H1 (cell line): ENCODE data around the gene GLP1R. TPM values are rescaled to one million over a fixed set of nuclear protein-coding genes. Genes with fewer than 3 reads are reported as not detected.

Source experiments
- CTCF ChIA-PET: fragments of 300-600 bp; sonication (Branson Sonifier 250); formaldehyde crosslinking; loops from one replicate; lab custom pipeline; 2021; ENCODE audit not compliant: partially characterized antibody; lab: Charles Lee
- POLR2A ChIA-PET: fragments of 300-600 bp; sonication (Branson Sonifier 250); formaldehyde crosslinking; loops from one replicate; lab custom pipeline; 2021; ENCODE audit warnings: inconsistent platforms; ENCODE audit not compliant: partially characterized antibody; lab: Charles Lee
- DNase-seq, 2 experiments: peaks; one replicate each; pipeline versions ENCODE4 v3.0.0 to v3.0.0-alpha.2; 2010 to 2022; ENCODE audit warnings: low spot score in 2 of 2, low read depth in 1 of 2, mixed read lengths in 1 of 2
- FAIRE-seq: peaks from 2 replicates; lab custom pipeline; 2011; peaks lifted over from hg19 to GRCh38; lab: Jason Lieb, UNC
- H2AFZ ChIP-seq: 2 replicates; pipeline ENCODE4 v1.8.1; 2012; ENCODE audit warnings: low read length, inconsistent platforms
- H2AK5ac ChIP-seq: 2 replicates; pipeline ENCODE4 v1.6.1; 2013; ENCODE audit warnings: low read depth, low read length
- H2BK120ac ChIP-seq: replicated peaks from 2 replicates; pipeline ENCODE3; 2013; ENCODE audit warnings: low read depth, low read length, inconsistent platforms
- H2BK12ac ChIP-seq: 2 replicates; pipeline ENCODE4 v1.6.1; 2013; ENCODE audit warnings: low read depth, low read length
- H2BK15ac ChIP-seq: 2 replicates; pipeline ENCODE4 v1.6.1; 2013; ENCODE audit warnings: low read length
- H2BK20ac ChIP-seq: 2 replicates; pipeline ENCODE4 v1.6.1; 2013; ENCODE audit warnings: low read length
- H2BK5ac ChIP-seq: 2 replicates; pipeline ENCODE4 v1.6.1; 2013; ENCODE audit warnings: low read depth, low read length
- H3K14ac ChIP-seq: 2 replicates; pipeline ENCODE4 v1.6.1; 2013; ENCODE audit warnings: inconsistent platforms; ENCODE audit not compliant: insufficient read length
- H3K18ac ChIP-seq: 2 replicates; pipeline ENCODE4 v1.6.1; 2013; ENCODE audit warnings: low read length; ENCODE audit errors: extremely low read depth
- H3K23ac ChIP-seq: 2 replicates; pipeline ENCODE4 v1.6.1; 2013; ENCODE audit warnings: inconsistent platforms; ENCODE audit not compliant: insufficient read length
- H3K23me2 ChIP-seq: 2 replicates; pipeline ENCODE4 v1.6.1; 2013; ENCODE audit warnings: low read depth, low read length
- H3K27ac ChIP-seq: 2 replicates; pipeline ENCODE4 v1.6.1; 2011; ENCODE audit warnings: low read depth, low read length, inconsistent platforms
- H3K27me3 ChIP-seq, 4 experiments: replicated peaks in 1 of 4; 1 replicate in 1 of 4; 2 replicates in 3 of 4; pipeline versions ENCODE4 v1.6.1 to v1.8.1; 2011 to 2013; ENCODE audit warnings: low read length in 3 of 4, mild to moderate bottlenecking in 3 of 4, inconsistent platforms in 2 of 4, mixed read lengths in 2 of 4, moderate library complexity in 1 of 4; ENCODE audit not compliant: control insufficient read depth in 3 of 4, insufficient read depth in 3 of 4; ENCODE audit errors: extremely low read depth in 1 of 4
- H3K36me3 ChIP-seq, 4 experiments: 2 replicates each; pipeline versions ENCODE4 v1.6.1 to v1.8.1; 2011 to 2013; ENCODE audit warnings: mild to moderate bottlenecking in 4 of 4, low read length in 3 of 4, moderate library complexity in 2 of 4, control low read depth in 1 of 4, inconsistent platforms in 1 of 4; ENCODE audit not compliant: insufficient read depth in 4 of 4, control insufficient read depth in 2 of 4
- H3K4ac ChIP-seq: replicated peaks from 2 replicates; pipeline ENCODE3; 2013; ENCODE audit warnings: low read length, low read depth, mixed read lengths, inconsistent platforms; ENCODE audit not compliant: insufficient read length
- H3K4me1 ChIP-seq, 4 experiments: replicated peaks in 1 of 4; 1 replicate in 1 of 4; 2 replicates in 3 of 4; pipeline versions ENCODE4 v1.6.1 to v1.8.1; 2011 to 2013; ENCODE audit warnings: low read length in 3 of 4, inconsistent platforms in 2 of 4, mixed read lengths in 1 of 4; ENCODE audit not compliant: insufficient read depth in 4 of 4, control insufficient read depth in 3 of 4
- H3K4me2 ChIP-seq, 2 experiments: 2 replicates each; pipeline versions ENCODE4 v1.6.1 to v1.8.1; 2011 to 2013; ENCODE audit warnings: low read depth in 2 of 2, low read length in 2 of 2, control low read depth in 1 of 2, inconsistent platforms in 1 of 2, mild to moderate bottlenecking in 1 of 2; ENCODE audit not compliant: insufficient read depth in 1 of 2
- H3K4me3 ChIP-seq, 4 experiments: fragments of 200-600, 300-600 bp in 1 of 4; sonication (generic), shearing (Covaris generic), sonication (Bioruptor Twin) in 1 of 4; 2 replicates each; pipeline versions ENCODE4 v1.5.1 to v1.8.1; 2011 to 2016; ENCODE audit warnings: low read length in 4 of 4, low read depth in 3 of 4, control low read depth in 2 of 4, inconsistent platforms in 2 of 4, mild to moderate bottlenecking in 2 of 4, mixed read lengths in 1 of 4, moderate library complexity in 1 of 4; ENCODE audit not compliant: insufficient read depth in 2 of 4; ENCODE audit errors: extremely low read depth in 1 of 4
- H3K56ac ChIP-seq: replicated peaks from 2 replicates; pipeline ENCODE3; 2013; ENCODE audit warnings: low read depth, mild to moderate bottlenecking, mixed read lengths, low read length, inconsistent platforms; ENCODE audit not compliant: insufficient read length
- H3K79me1 ChIP-seq: 2 replicates; pipeline ENCODE4 v1.6.1; 2013; ENCODE audit warnings: low read depth, low read length, control low read depth
- H3K79me2 ChIP-seq, 2 experiments: 2 replicates each; pipeline versions ENCODE4 v1.6.1 to v1.8.1; 2012 to 2013; ENCODE audit warnings: low read length in 2 of 2, mild to moderate bottlenecking in 2 of 2, inconsistent platforms in 1 of 2; ENCODE audit not compliant: insufficient read depth in 2 of 2, control insufficient read depth in 1 of 2
- H3K9ac ChIP-seq, 4 experiments: replicated peaks in 1 of 4; 1 replicate in 1 of 4; 2 replicates in 3 of 4; pipeline versions ENCODE4 v1.6.1 to v1.8.1; 2011 to 2013; ENCODE audit warnings: low read depth in 3 of 4, low read length in 3 of 4, control low read depth in 2 of 4, mild to moderate bottlenecking in 2 of 4, moderate library complexity in 2 of 4, inconsistent platforms in 1 of 4; ENCODE audit errors: extremely low read depth in 1 of 4
- H3K9me3 ChIP-seq, 2 experiments: 2 replicates each; pipeline versions ENCODE4 v1.6.1 to v1.8.1; 2012 to 2013; ENCODE audit warnings: mild to moderate bottlenecking in 2 of 2, moderate library complexity in 2 of 2, control low read depth in 1 of 2, inconsistent platforms in 1 of 2, low read depth in 1 of 2, low read length in 1 of 2, mixed read lengths in 1 of 2; ENCODE audit not compliant: insufficient read depth in 2 of 2
- H4K20me1 ChIP-seq, 2 experiments: replicated peaks in 1 of 2; 2 replicates each; pipeline versions ENCODE3 to v1.8.1; 2011 to 2013; ENCODE audit warnings: inconsistent platforms in 2 of 2, low read length in 2 of 2, mild to moderate bottlenecking in 1 of 2; ENCODE audit not compliant: insufficient read depth in 2 of 2, control insufficient read depth in 1 of 2
- H4K5ac ChIP-seq: 2 replicates; pipeline ENCODE4 v1.6.1; 2013; ENCODE audit warnings: low read length, low read depth, mixed read lengths, inconsistent platforms; ENCODE audit not compliant: insufficient read length
- H4K8ac ChIP-seq: 2 replicates; pipeline ENCODE4 v1.8.0; 2013; ENCODE audit warnings: mild to moderate bottlenecking, moderate library complexity, low read length, inconsistent platforms; ENCODE audit not compliant: insufficient read depth; ENCODE audit errors: extremely low read depth
- H4K91ac ChIP-seq: replicated peaks from 2 replicates; pipeline ENCODE3; 2013; ENCODE audit warnings: low read length, mixed read lengths, inconsistent platforms; ENCODE audit not compliant: insufficient read length
- HDAC6 ChIP-seq: IDR thresholded peaks from one replicate; pipeline ENCODE4 v1.7.1; 2012; ENCODE audit warnings: low read depth, mild to moderate bottlenecking, inconsistent platforms, low read length, moderate library complexity
- RNF2 ChIP-seq: fragments of 200-900, 300-1000 bp; sonication (generic); IDR thresholded peaks from 2 replicates; pipeline ENCODE4 v1.7.1; 2016; ENCODE audit warnings: borderline replicate concordance, low read depth, mild to moderate bottlenecking, antibody characterized with exemption, low read length; ENCODE audit not compliant: poor library complexity, severe bottlenecking; ENCODE audit errors: missing control alignments
- WGBS, 2 experiments: shearing (Covaris generic) in 1 of 2; methylation state at CpG; one replicate each; pipeline versions ENCODE4 v1.1.6 to v1.1.7; 2013 to 2015; ENCODE audit warnings: low lambda C conversion rate in 2 of 2, mixed read lengths in 2 of 2, inconsistent platforms in 1 of 2, low coverage in 1 of 2, missing lambda C conversion rate in 1 of 2; ENCODE audit not compliant: insufficient replicate concordance in 2 of 2, insufficient coverage in 1 of 2, insufficient read length in 1 of 2; ENCODE audit errors: extremely low coverage in 1 of 2, missing lambda C conversion rate in 1 of 2; 5-methylcytosine and 5-hydroxymethylcytosine counted together
- polyA plus RNA-seq, 7 experiments: library from polyadenylated mRNA; depleted of rRNA in 3 of 7; stranded (reverse) in 5 of 7; unstranded in 2 of 7; fragments of >200 nt in 5 of 7; fragments of 200-250 nt in 2 of 7; gene quantifications; 1 replicate in 5 of 7; 2 replicates in 1 of 7; 4 replicates in 1 of 7; pipeline versions ENCODE4 v1.2.1 to v1.2.3, GENCODE V29; 2011 to 2013; ENCODE audit warnings: missing spikeins in 2 of 7, mixed read lengths in 2 of 7
- total RNA-seq: library from RNA; stranded (reverse); fragmentation: NEBNext Ultra II Directional; extraction: Animal tissue kit (Norgen Biotek cat#: 25700); gene quantifications from 2 replicates; pipeline ENCODE4 v1.2.1, GENCODE V29; 2021

The GLP1R gene
- total and polyA plus RNA-seq, 2 of the 8 experiments (the other 6 are each of a cell fraction or from before 2014, with no cell fraction given), result 2.6 to 2.7 TPM

GRCh38 chr6:39047434-39048327, 900 bp upstream of the GLP1R start:
- Histone ChIP-seq H3K56ac (no peak overlapping the region), H4K5ac (no peak overlapping the region), H3K79me1 (no peaks in the 10 kb centered on the region), H3K4me2 (peak overlapping the region; percentile 77 to 84; a peak in 3 of 4 replicates), H2BK12ac (no peak overlapping the region), H3K23ac (no peak overlapping the region), H3K36me3 (no peaks in the 10 kb centered on the region), H3K27ac (no peak overlapping the region), H3K23me2 (peaks cover 12% of the 10 kb centered on the region; the same call in 1 of the 2 replicates), H3K14ac (no peak overlapping the region), H3K9me3 (no peaks in the 10 kb centered on the region), H2BK20ac (no peak overlapping the region), H4K91ac (no peak overlapping the region), H2AK5ac (no peak overlapping the region), H2BK15ac (0 out of 2 replicates have a peak overlapping the region, but pooled peaks have one; percentile 46), H3K79me2 (no peaks in the 10 kb centered on the region), H3K18ac (no peak overlapping the region), H3K4me1 (peaks cover 0 to 5% (median 4%) of the 10 kb centered on the region in 4 experiments; a peak in 3 of 7 replicates), H4K20me1 (peaks cover 3 to 9% of the 10 kb centered on the region in 2 experiments), H3K4ac (no peak overlapping the region), H2BK5ac (no peak overlapping the region), H3K27me3 (peaks cover 3 to 38% (median 33%) of the 10 kb centered on the region in 4 experiments), H4K8ac (no peak overlapping the region)
- DNase-seq, result no peak
- WGBS, 2 experiments, result 90% methylated on average over 5 of the region's 6 CpGs; no CpG with 5 or more reads in 1 of the 2 experiments
- CTCF ChIA-PET, result interaction anchor here (0.6 to 4.7 kb wide), 13 partner anchors 11 to 1306 kb away, joined by 3 to 20 read pairs (median 4); no protein-coding TSS in a partner anchor
- TF ChIP-seq RNF2 (peak; percentile 17), HDAC6 (no peak)
- TF ChIP-seq, all 59 proteins: peak for 1
- Histone ChIP-seq H2BK120ac (no peak overlapping the region), H3K4me3 (peak overlapping the region; percentile 65 to 85 (median 72)), H2AFZ (0 out of 2 replicates have a peak overlapping the region, but pooled peaks have one; percentile 34), H3K9ac (no peak overlapping the region)
- FAIRE-seq, result no peak
- POLR2A ChIA-PET, result interaction anchor here (0.8 kb wide), 1 partner anchor 14 kb away, joined by 5 read pairs; no protein-coding TSS in a partner anchor
